ENCODE measurements around the gene PPP1R1C. TPM values are rescaled to one million over a fixed set of nuclear protein-coding genes. Genes with fewer than 3 reads are reported as not detected.

Gene PPP1R1C
- total RNA-seq, 4 donors from 2014 or later: 0.58 TPM; not detected in 3

DNA sequence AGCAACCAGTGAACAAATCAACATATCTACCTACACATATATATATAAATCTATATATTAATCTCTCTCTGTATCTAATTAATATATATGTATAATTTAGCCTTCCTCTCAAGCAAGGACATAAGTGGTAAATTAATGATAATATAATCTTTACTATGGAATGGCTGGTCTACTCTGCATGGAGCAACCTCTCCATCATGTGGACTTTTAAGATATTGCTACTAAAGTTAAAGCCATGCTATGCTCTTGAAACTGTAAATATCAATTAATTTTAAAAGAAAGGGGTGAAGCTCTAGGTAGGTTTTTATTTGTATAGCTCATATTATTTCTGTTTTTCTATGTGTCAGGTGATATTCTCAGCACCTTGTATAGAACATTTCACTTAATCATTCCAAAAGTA, 147.0 kb downstream of the PPP1R1C start:
- Histone ChIP-seq H3K27ac (no peak overlapping the region), H3K4me1 (no peaks in the 10 kb centered on the region), H3K4me3 (no peak overlapping the region), H3K27me3 (no peaks in the 10 kb centered on the region), H3K36me3 (no peaks in the 10 kb centered on the region), H3K9me3 (no peaks in the 10 kb centered on the region)
- TF ChIP-seq, protein P1, sequence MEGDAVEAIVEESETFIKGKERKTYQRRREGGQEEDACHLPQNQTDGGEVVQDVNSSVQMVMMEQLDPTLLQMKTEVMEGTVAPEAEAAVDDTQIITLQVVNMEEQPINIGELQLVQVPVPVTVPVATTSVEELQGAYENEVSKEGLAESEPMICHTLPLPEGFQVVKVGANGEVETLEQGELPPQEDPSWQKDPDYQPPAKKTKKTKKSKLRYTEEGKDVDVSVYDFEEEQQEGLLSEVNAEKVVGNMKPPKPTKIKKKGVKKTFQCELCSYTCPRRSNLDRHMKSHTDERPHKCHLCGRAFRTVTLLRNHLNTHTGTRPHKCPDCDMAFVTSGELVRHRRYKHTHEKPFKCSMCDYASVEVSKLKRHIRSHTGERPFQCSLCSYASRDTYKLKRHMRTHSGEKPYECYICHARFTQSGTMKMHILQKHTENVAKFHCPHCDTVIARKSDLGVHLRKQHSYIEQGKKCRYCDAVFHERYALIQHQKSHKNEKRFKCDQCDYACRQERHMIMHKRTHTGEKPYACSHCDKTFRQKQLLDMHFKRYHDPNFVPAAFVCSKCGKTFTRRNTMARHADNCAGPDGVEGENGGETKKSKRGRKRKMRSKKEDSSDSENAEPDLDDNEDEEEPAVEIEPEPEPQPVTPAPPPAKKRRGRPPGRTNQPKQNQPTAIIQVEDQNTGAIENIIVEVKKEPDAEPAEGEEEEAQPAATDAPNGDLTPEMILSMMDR (IDR thresholded peaks at IDR 0.05): no peak
- no peak for TF ChIP-seq POLR2AphosphoS5 (IDR thresholded peaks at IDR 0.05)
- TF ChIP-seq POLR2A (IDR thresholded peaks at IDR 0.05): no peak
- no peak for TF ChIP-seq EP300 (IDR thresholded peaks at IDR 0.05)
- no peak for ATAC-seq

GRCh38 chr2:182133195-182133891, 147.7 kb downstream of the PPP1R1C start:
- WGBS, 2 donors (ENCODE audit: low coverage in 1 of 2): 30 to 60% methylated on average over 1 of the region's 1 CpG
- Histone ChIP-seq H3K4me3 (no peak overlapping the region), H3K27me3 (no peaks in the 10 kb centered on the region), H3K9me3 (no peaks in the 10 kb centered on the region), H3K4me1 (no peaks in the 10 kb centered on the region), H3K36me3 (no peaks in the 10 kb centered on the region), H3K27ac (no peak overlapping the region)
- no peak for ATAC-seq
- TF ChIP-seq, protein P1 (IDR thresholded peaks at IDR 0.05): no peak
- TF ChIP-seq POLR2A (IDR thresholded peaks at IDR 0.05) (no peak), EP300 (IDR thresholded peaks at IDR 0.05) (no peak), POLR2AphosphoS5 (IDR thresholded peaks at IDR 0.05) (no peak)

DNA sequence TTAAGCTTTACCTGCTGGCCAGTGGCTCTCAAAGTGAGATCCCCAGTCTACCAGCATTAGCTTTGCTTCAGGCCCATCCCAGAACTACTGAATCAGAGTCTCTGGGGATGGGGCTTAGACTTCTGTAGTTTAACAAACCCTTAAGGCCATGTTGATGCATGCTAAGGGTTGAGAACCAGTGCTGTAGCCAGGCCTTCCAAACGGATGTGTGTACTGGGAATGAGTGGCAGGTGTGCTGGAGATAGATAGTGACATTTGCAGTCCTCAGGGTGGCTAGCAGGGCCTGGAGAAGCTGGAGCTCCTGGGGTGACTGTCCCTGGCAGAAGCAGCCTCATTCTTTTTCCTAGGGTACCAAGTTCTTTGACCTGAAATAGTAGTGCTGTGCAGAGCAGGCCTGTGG, 148.5 kb downstream of the PPP1R1C start:
- Histone ChIP-seq H3K4me1 (no peaks in the 10 kb centered on the region), H3K27me3 (no peaks in the 10 kb centered on the region), H3K4me3 (no peak overlapping the region), H3K9me3 (no peaks in the 10 kb centered on the region), H3K27ac (no peak overlapping the region), H3K36me3 (no peaks in the 10 kb centered on the region)
- no peak for TF ChIP-seq EP300 (IDR thresholded peaks at IDR 0.05)
- no peak for TF ChIP-seq POLR2A (IDR thresholded peaks at IDR 0.05)
- no peak for TF ChIP-seq POLR2AphosphoS5 (IDR thresholded peaks at IDR 0.05)
- TF ChIP-seq, protein P1 (IDR thresholded peaks at IDR 0.05): no peak
- WGBS, 2 donors (ENCODE audit: low coverage in 1 of 2): no CpG with 5 or more reads among the region's 1 CpG
- ATAC-seq: no peak

- Histone ChIP-seq H3K4me1 (no peaks in the 10 kb centered on the region), H3K27me3 (no peaks in the 10 kb centered on the region), H3K9me3 (no peaks in the 10 kb centered on the region), H3K4me3 (no peak overlapping the region), H3K36me3 (no peaks in the 10 kb centered on the region), H3K27ac (no peak overlapping the region)
- ATAC-seq: no peak
- WGBS, 2 donors (ENCODE audit: low coverage in 1 of 2): 44 to 92% methylated on average over 2 to 6 of the region's 6 CpGs
- TF ChIP-seq POLR2A (IDR thresholded peaks at IDR 0.05) (no peak), POLR2AphosphoS5 (IDR thresholded peaks at IDR 0.05) (no peak), EP300 (IDR thresholded peaks at IDR 0.05) (no peak)
- TF ChIP-seq, protein P1 (IDR thresholded peaks at IDR 0.05): no peak
Measured at GRCh38 chr2:182142062-182142461, 156.4 kb downstream of the PPP1R1C start.

GRCh38 chr2:182144041-182144775, 158.6 kb downstream of the PPP1R1C start:
- no peaks in the 10 kb centered on the region for H3K36me3 ChIP-seq
- H3K9me3 ChIP-seq: no peaks in the 10 kb centered on the region
- H3K4me1 ChIP-seq: no peaks in the 10 kb centered on the region
- H3K27ac ChIP-seq: no peak overlapping the region
- TF ChIP-seq, protein P1 (IDR thresholded peaks at IDR 0.05): no peak
- TF ChIP-seq EP300 (IDR thresholded peaks at IDR 0.05): no peak
- no peak for TF ChIP-seq POLR2AphosphoS5 (IDR thresholded peaks at IDR 0.05)
- no peak for TF ChIP-seq POLR2A (IDR thresholded peaks at IDR 0.05)
- ATAC-seq: no peak
- WGBS, 2 donors (ENCODE audit: low coverage in 1 of 2): 74 to 77% methylated on average over 7 of the region's 7 CpGs
- H3K27me3 ChIP-seq: no peaks in the 10 kb centered on the region
- no peak overlapping the region for H3K4me3 ChIP-seq

Measured in gastroesophageal sphincter (tissue), 4 donors.